IMR-90 (cell line): ENCODE measurements around the gene FOXM1. TPM values are rescaled to one million over a fixed set of nuclear protein-coding genes. Genes with fewer than 3 reads are reported as not detected.

Experiments
- ATAC-seq: fragments of 200-7000 bp; cut with Tn5 transposase; 2 replicates; pipeline ENCODE4 v1.9.1; 2020; ENCODE audit warnings: low read depth, mild to moderate bottlenecking, moderate library complexity
- BruUV-seq: library from RNA; stranded (reverse); fragments of 400-500 nt; replicated peaks from 2 replicates; lab custom pipeline; 2021; lab: Mats Ljungman, UMichigan
- CTCF ChIA-PET: fragments of 300-600 bp; formaldehyde crosslinking; extraction: SDS; loops from one replicate; lab custom pipeline; 2021; ENCODE audit warnings: antibody characterized with exemption; lab: Yijun Ruan, JAX
- POLR2A ChIA-PET: fragments of 300-600 bp; sonication (Branson Sonifier 250); formaldehyde crosslinking; loops from one replicate; lab custom pipeline; 2022; ENCODE audit warnings: antibody characterized with exemption; ENCODE audit not compliant: unreplicated experiment; lab: Charles Lee
- DNase-seq: peaks from one replicate; pipeline ENCODE4 v3.0.0; 2013
- H2AFZ ChIP-seq: replicated peaks from 2 replicates; pipeline ENCODE3; 2013; ENCODE audit warnings: low read length, mild to moderate bottlenecking; ENCODE audit not compliant: poor library complexity
- H2AK5ac ChIP-seq: 2 replicates; pipeline ENCODE4 v1.6.1; 2013; ENCODE audit warnings: low read depth, low read length, inconsistent platforms
- H2AK9ac ChIP-seq: replicated peaks from 2 replicates; pipeline ENCODE3; 2013; ENCODE audit warnings: mild to moderate bottlenecking, low read depth, low read length, moderate library complexity; ENCODE audit not compliant: poor library complexity
- H2BK120ac ChIP-seq: 2 replicates; pipeline ENCODE4 v1.6.1; 2013; ENCODE audit warnings: low read depth, low read length, inconsistent platforms
- H2BK15ac ChIP-seq: 3 replicates; pipeline ENCODE4 v1.6.1; 2013; ENCODE audit warnings: low read depth, low read length, inconsistent platforms
- H2BK20ac ChIP-seq: 2 replicates; pipeline ENCODE4 v1.6.1; 2013; ENCODE audit warnings: low read depth, mild to moderate bottlenecking, inconsistent platforms, low read length, moderate library complexity
- H2BK5ac ChIP-seq: 2 replicates; pipeline ENCODE4 v1.6.1; 2013; ENCODE audit warnings: mild to moderate bottlenecking, low read depth, low read length, inconsistent platforms; ENCODE audit not compliant: poor library complexity, severe bottlenecking
- H3K14ac ChIP-seq: replicated peaks from 2 replicates; pipeline ENCODE4 v1.6.1; 2013; ENCODE audit warnings: low read depth, low read length, inconsistent platforms
- H3K18ac ChIP-seq: 2 replicates; pipeline ENCODE4 v1.6.1; 2013; ENCODE audit warnings: low read depth, low read length, control low read depth
- H3K23ac ChIP-seq: 2 replicates; pipeline ENCODE4 v1.6.1; 2013; ENCODE audit warnings: low read depth, low read length, inconsistent platforms
- H3K27ac ChIP-seq: 2 replicates; pipeline ENCODE4 v1.5.1; 2013; ENCODE audit warnings: mild to moderate bottlenecking, control low read depth, low read length; ENCODE audit not compliant: insufficient read depth
- H3K27me3 ChIP-seq: 2 replicates; pipeline ENCODE4 v1.6.1; 2013; ENCODE audit warnings: low read length; ENCODE audit not compliant: control insufficient read depth, insufficient read depth
- H3K36me3 ChIP-seq: 2 replicates; pipeline ENCODE4 v1.6.1; 2013; ENCODE audit warnings: low read length, mixed read lengths; ENCODE audit not compliant: control insufficient read depth, insufficient read depth
- H3K4ac ChIP-seq: 2 replicates; pipeline ENCODE4 v1.6.1; 2013; ENCODE audit warnings: low read depth, low read length, inconsistent platforms
- H3K4me1 ChIP-seq: 2 replicates; pipeline ENCODE4 v1.6.1; 2013; ENCODE audit warnings: low read length, mixed read lengths; ENCODE audit not compliant: control insufficient read depth, insufficient read depth
- H3K4me2 ChIP-seq: 2 replicates; pipeline ENCODE4 v1.6.1; 2013; ENCODE audit warnings: low read depth, mild to moderate bottlenecking, control low read depth, low read length, moderate library complexity
- H3K4me3 ChIP-seq: 2 replicates; pipeline ENCODE4 v1.5.1; 2013; ENCODE audit warnings: low read depth, mild to moderate bottlenecking, control low read depth, low read length, moderate library complexity; ENCODE audit not compliant: insufficient read depth
- H3K56ac ChIP-seq: 2 replicates; pipeline ENCODE4 v1.6.1; 2013; ENCODE audit warnings: low read length, inconsistent platforms; ENCODE audit not compliant: insufficient read depth; ENCODE audit errors: extremely low read depth
- H3K79me1 ChIP-seq, 2 experiments: 2 replicates each; pipeline ENCODE4 v1.6.1; 2013; ENCODE audit warnings: low read length in 2 of 2, inconsistent platforms in 1 of 2, low read depth in 1 of 2
- H3K9ac ChIP-seq: 2 replicates; pipeline ENCODE4 v1.6.1; 2013; ENCODE audit warnings: low read depth, low read length, control low read depth
- H3K9me1 ChIP-seq: 2 replicates; pipeline ENCODE4 v1.6.1; 2013; ENCODE audit warnings: low read length, inconsistent platforms; ENCODE audit not compliant: insufficient read depth
- H3K9me3 ChIP-seq: 2 replicates; pipeline ENCODE4 v1.6.1; 2013; ENCODE audit warnings: low read length; ENCODE audit not compliant: control insufficient read depth, insufficient read depth
- H4K20me1 ChIP-seq: 2 replicates; pipeline ENCODE4 v1.6.1; 2013; ENCODE audit warnings: low read length, inconsistent platforms; ENCODE audit not compliant: insufficient read depth
- H4K5ac ChIP-seq: 2 replicates; pipeline ENCODE4 v1.6.1; 2013; ENCODE audit warnings: mild to moderate bottlenecking, low read depth, low read length, control low read depth
- H4K8ac ChIP-seq, 2 experiments: 2 replicates each; pipeline ENCODE4 v1.6.1; 2013; ENCODE audit warnings: low read depth in 2 of 2, low read length in 2 of 2, control low read depth in 1 of 2, inconsistent platforms in 1 of 2
- H4K91ac ChIP-seq: 2 replicates; pipeline ENCODE4 v1.6.1; 2013; ENCODE audit warnings: low read depth, low read length, inconsistent platforms; ENCODE audit not compliant: insufficient read depth
- BHLHE40 ChIP-seq: fragments of 150-350 bp; IDR thresholded peaks from 2 replicates; pipeline ENCODE4 v1.6.1; 2016; ENCODE audit warnings: mild to moderate bottlenecking, low read depth, low read length
- CEBPB ChIP-seq: IDR thresholded peaks from 2 replicates; pipeline ENCODE4 v1.6.1; 2012; ENCODE audit warnings: low read depth, low read length, improper control_type of control experiment
- CHD1 ChIP-seq: IDR thresholded peaks from 2 replicates; pipeline ENCODE4 v1.6.1; 2012; ENCODE audit warnings: low read depth, low read length, improper control_type of control experiment
- CTCF ChIP-seq: conservative IDR thresholded peaks from 2 replicates; pipeline ENCODE4 v1.5.1; 2012; ENCODE audit warnings: mild to moderate bottlenecking, low read depth, low read length, improper control_type of control experiment
- ELK1 ChIP-seq: fragments of 150-350 bp; IDR thresholded peaks from 2 replicates; pipeline ENCODE4 v1.6.1; 2016; ENCODE audit warnings: low read depth, mild to moderate bottlenecking, low read length, moderate library complexity, borderline replicate concordance
- FOS ChIP-seq: fragments of 150-350 bp; IDR thresholded peaks from 2 replicates; pipeline ENCODE4 v1.6.1; 2016; ENCODE audit warnings: low read depth, low read length
- MAFK ChIP-seq: IDR thresholded peaks from 2 replicates; pipeline ENCODE4 v1.6.1; 2012; ENCODE audit warnings: low read depth, low read length, improper control_type of control experiment
- MAZ ChIP-seq: IDR thresholded peaks from 2 replicates; pipeline ENCODE4 v1.6.1; 2012; ENCODE audit warnings: low read depth, mild to moderate bottlenecking, low read length, improper control_type of control experiment, moderate library complexity, borderline replicate concordance
- MXI1 ChIP-seq: IDR thresholded peaks from 2 replicates; pipeline ENCODE4 v1.6.1; 2012; ENCODE audit warnings: low read depth, mild to moderate bottlenecking, low read length, moderate library complexity, borderline replicate concordance
- NFE2L2 ChIP-seq: fragments of 150-350 bp; IDR thresholded peaks from 2 replicates; pipeline ENCODE4 v1.6.1; 2016; ENCODE audit warnings: low read depth, mild to moderate bottlenecking, low read length
- RAD21 ChIP-seq: IDR thresholded peaks from 2 replicates; pipeline ENCODE4 v1.6.1; 2012; ENCODE audit warnings: low read length, improper control_type of control experiment
- RCOR1 ChIP-seq: IDR thresholded peaks from 2 replicates; pipeline ENCODE4 v1.6.1; 2012; ENCODE audit warnings: mild to moderate bottlenecking, low read length, improper control_type of control experiment; ENCODE audit not compliant: insufficient replicate concordance
- RFX5 ChIP-seq: IDR thresholded peaks from 2 replicates; pipeline ENCODE4 v1.8.0; 2012; ENCODE audit warnings: low read depth, mild to moderate bottlenecking, low read length, moderate library complexity
- SMC3 ChIP-seq: fragments of 150-350 bp; IDR thresholded peaks from 2 replicates; pipeline ENCODE4 v1.6.1; 2016; ENCODE audit warnings: low read depth, mild to moderate bottlenecking, antibody characterized with exemption, low read length, moderate library complexity
- USF2 ChIP-seq: fragments of 150-350 bp; IDR thresholded peaks from 2 replicates; pipeline ENCODE4 v1.6.1; 2017; ENCODE audit warnings: mild to moderate bottlenecking, antibody characterized with exemption, low read length, low read depth
- WGBS, 2 experiments: methylation state at CpG; one replicate each; pipeline versions ENCODE4 v1.1.5 to v1.1.7; 2013; ENCODE audit warnings: missing lambda C conversion rate in 2 of 2; ENCODE audit not compliant: insufficient read length in 1 of 2; ENCODE audit errors: extremely low coverage in 2 of 2; 5-methylcytosine and 5-hydroxymethylcytosine counted together
- dilution Hi-C: fragments of 300-500 bp; cut with HindIII; formaldehyde crosslinking; loops from one replicate; pipeline ENCODE4 v1.14.3; 2018; ENCODE audit warnings: low sequenced_read_pairs; ENCODE audit not compliant: unreplicated experiment
- in situ Hi-C: fragments of 300-500 bp; cut with MboI; formaldehyde crosslinking; loops from 3 replicates; pipeline ENCODE4 v1.14.3; 2019; ENCODE audit warnings: low sequenced_read_pairs, inconsistent platforms, mixed read lengths
- intact Hi-C: fragments of 100-400 bp; cut with micrococcal nuclease; formaldehyde crosslinking; loops from 2 replicates; pipeline ENCODE4 v1.10.0; 2022
- polyA plus RNA-seq, 3 experiments: library from polyadenylated mRNA; depleted of rRNA; stranded (reverse); fragments of >200 nt; gene quantifications; 2 replicates each; pipeline ENCODE4 v1.2.3, GENCODE V29; 2012; ENCODE audit warnings: low replicate concordance in 1 of 3
- total RNA-seq: library from RNA; depleted of rRNA; stranded (reverse); fragments of >200 nt; gene quantifications from 2 replicates; pipeline ENCODE4 v1.2.3, GENCODE V29; 2012

FOXM1 gene
- total and polyA plus RNA-seq, 2 of the 4 experiments (the other 2 are of a cell fraction) = 14.9 to 29.3 TPM

GRCh38 chr12:2919249-2919648 lies 42.3 kb upstream of the FOXM1 start:
- no CpG with 5 or more reads among the region's 2 CpGs for WGBS, 2 experiments
- no peak overlapping the region for H3K14ac ChIP-seq
- in situ Hi-C loops (no loop called here), intact Hi-C loops (no loop called here), dilution Hi-C loops (no loop called here)
- H3K36me3 ChIP-seq = peaks cover 35% of the 10 kb centered on the region
- peaks cover 3% of the 10 kb centered on the region; the same call in 1 of the 2 replicates for H3K9me1 ChIP-seq
- no peaks in the 10 kb centered on the region for H3K27me3 ChIP-seq
- ATAC-seq (no peak), DNase-seq (no peak)
- no peak overlapping the region for H3K4me2 ChIP-seq
- H4K5ac ChIP-seq = no peak overlapping the region
- no peak overlapping the region for H4K91ac ChIP-seq
- no peak overlapping the region for H2BK15ac ChIP-seq
- H2BK120ac ChIP-seq = no peak overlapping the region
- no peak overlapping the region for H3K23ac ChIP-seq
- H3K79me1 ChIP-seq = peaks cover 12 to 41% of the 10 kb centered on the region in 2 experiments
- H3K4ac ChIP-seq = no peak overlapping the region
- H3K4me1 ChIP-seq = peaks cover 2% of the 10 kb centered on the region; the same call in 1 of the 2 replicates
- no peak overlapping the region for H4K8ac ChIP-seq
- H4K20me1 ChIP-seq = peaks cover 3% of the 10 kb centered on the region
- no peak overlapping the region for H2AK5ac ChIP-seq
- BruUV-seq = no TSS peak
- H3K4me3 ChIP-seq = no peak overlapping the region
- H2BK5ac ChIP-seq = no peak overlapping the region
- ChIA-PET POLR2A (no interaction called here), CTCF (no interaction called here)
- no peak overlapping the region for H2AK9ac ChIP-seq
- no peak for TF ChIP-seq CTCF
- no peak for TF ChIP-seq RCOR1
- no peak for TF ChIP-seq CHD1
- TF ChIP-seq RFX5 = no peak
- no peak for TF ChIP-seq SMC3
- no peak for TF ChIP-seq USF2
- TF ChIP-seq BHLHE40 = no peak
- TF ChIP-seq ELK1 = no peak
- TF ChIP-seq FOS = no peak
- no peak for TF ChIP-seq NFE2L2
- TF ChIP-seq MAZ = no peak
- no peak for TF ChIP-seq CEBPB
- TF ChIP-seq RAD21 = no peak
- TF ChIP-seq MXI1 = no peak
- TF ChIP-seq MAFK = no peak
- H2BK20ac ChIP-seq = no peak overlapping the region
- H3K9me3 ChIP-seq = no peaks in the 10 kb centered on the region
- no peak overlapping the region for H2AFZ ChIP-seq
- H3K9ac ChIP-seq = no peak overlapping the region
- no peak overlapping the region for H3K56ac ChIP-seq
- no peak overlapping the region for H3K27ac ChIP-seq
- no peak overlapping the region for H3K18ac ChIP-seq
